DMS53 treated with DMSO at 0.1 percent for 48 hours (cell line): ENCODE data around the gene PLIN1.

ENCODE experiments used
- DNase-seq: peaks from one replicate; lab custom pipeline; 2025; ENCODE audit not compliant: unreplicated experiment; lab: John Stamatoyannopoulos, UW

PLIN1 gene

DNA sequence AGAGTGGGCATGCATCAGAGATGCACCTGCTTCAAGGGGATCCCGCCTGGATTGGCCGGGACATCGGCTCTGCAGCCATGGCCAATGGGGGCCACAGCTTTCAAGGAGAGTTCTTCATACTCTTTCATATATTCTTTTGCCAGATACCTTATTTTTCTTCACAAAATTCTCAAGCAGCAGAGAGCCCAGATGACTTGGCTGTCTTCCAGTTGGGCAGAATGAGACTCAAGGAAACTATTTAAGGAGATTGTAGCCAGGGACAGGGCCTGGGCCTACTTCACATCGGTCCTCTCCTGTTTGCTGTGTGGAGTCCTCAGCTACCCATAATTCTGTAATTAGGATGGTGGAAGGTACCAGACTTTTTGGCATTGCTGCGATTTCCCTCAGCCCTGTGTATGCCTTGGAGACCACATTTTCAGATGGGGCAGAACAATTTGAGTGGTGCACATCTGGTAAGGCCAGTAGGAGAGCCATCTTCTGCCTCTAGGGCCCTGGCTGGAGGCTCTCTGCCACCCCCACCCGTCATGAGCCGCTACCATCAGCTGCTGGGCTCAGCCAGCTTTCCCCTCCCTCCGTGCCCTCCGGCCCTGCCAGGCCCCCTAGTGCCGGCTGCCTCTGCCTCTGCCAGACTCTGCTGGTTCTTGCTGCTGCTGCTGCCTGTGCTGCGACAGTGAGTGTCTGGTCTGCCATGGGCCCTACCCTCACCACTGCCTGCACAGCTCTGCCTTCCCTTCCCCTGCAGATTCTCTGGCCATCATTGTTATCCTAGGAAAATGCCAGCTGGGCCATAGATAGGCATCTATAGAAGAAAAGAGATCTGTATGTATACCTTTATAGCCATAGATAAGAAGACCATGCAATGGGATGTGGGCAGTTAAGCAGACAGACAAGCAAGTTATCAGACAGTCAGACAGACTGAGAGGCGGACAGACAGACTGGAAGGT, 6.7 kb downstream of the PLIN1 start:
- no peak for DNase-seq

DNA sequence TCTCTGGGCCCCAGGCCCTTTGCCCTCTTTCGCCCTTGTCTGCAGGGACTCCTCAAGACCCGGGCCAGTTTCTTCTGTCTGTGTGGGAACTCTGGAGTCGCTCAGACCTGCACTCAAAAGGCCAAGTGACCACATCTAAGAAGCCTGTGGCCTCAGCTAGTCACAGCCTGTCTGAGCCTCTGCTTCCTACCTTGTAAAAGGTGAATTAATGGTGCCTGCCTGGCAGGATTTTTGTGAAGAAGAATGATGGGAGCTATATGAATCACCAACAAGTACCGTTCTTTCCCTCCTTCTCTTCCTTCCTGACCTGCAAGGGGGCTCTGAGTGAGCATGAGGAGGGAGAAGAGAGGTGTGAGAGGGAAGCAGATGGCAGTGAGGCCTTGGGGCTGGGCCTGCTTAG, 7.5 kb downstream of the PLIN1 start:
- no peak for DNase-seq

DNA sequence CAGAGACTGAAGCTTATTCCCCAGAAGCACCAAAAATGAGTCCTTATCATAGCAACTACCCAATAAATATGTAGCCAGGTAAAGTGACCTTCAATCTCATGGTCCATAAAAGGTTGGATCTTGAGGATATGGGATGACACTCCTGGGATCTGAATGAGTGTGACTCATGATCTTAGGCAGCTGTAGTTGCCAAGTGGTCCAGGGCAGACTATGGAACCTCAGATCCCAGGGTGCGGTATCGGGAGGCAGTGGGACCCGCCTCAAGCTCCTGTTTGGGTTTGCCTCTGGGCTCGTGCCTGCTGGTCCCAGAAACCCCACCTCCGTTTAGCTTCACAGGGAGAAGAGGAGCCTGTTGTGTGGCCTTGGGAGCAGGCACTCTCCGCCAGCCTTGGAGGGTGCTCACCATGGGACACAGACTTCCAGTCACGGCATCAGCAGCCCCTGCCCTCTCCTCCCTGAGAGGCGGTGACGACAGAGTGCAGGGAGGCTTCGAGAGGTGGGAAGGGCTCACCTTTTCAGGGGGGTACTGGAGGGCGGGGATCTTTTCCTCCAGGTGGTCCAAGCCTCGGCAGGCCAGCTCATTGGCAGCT, 8.1 kb downstream of the PLIN1 start:
- DNase-seq = no peak

DNA sequence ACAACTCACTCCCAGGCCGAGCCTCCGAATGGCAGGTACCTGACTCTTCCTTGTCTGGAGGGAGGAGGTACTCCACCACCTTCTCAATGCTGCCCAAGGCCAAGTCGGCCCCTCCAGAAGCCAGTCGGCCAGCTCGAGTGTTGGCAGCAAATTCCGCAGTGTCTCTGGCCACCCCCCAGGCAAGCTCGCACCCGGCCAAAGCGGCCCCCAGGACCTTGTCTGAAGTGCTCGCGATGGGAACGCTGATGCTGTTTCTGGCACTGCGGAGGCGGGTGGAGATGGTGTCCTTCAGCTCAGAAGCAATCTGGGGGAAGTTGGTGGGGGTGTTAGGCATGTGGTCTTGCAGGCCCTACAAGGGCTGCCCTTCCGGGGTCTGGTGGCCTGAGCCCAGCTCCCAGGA, 9.2 kb downstream of the PLIN1 start:
- DNase-seq = no peak

DNA sequence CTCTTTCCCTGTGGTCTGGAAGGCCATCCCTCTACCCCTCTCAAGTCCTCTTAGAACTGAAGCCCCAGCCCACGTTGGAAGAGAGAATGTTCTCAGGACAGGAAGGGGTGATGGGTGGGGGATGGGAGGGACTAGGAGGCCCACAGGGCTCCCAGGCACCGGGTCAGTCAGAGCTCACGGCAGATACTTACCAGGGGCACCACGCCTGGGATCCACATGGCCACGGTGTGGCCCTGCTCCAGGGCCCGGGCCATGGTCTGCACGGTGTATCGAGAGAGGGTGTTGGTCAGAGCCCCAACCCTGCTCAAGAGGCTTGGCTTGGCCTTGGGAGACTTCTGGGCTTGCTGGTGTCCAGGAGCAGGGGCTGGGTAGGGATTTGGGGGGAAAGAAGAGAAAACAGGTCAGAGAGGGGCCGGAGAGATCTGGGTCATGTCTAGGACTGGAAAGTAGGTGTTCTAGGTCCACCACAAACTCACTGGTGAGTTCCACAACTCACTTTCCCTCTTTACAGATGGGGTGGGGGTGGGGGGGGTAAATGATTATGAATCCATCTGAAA, 9.8 kb downstream of the PLIN1 start:
- DNase-seq = no peak

DNA sequence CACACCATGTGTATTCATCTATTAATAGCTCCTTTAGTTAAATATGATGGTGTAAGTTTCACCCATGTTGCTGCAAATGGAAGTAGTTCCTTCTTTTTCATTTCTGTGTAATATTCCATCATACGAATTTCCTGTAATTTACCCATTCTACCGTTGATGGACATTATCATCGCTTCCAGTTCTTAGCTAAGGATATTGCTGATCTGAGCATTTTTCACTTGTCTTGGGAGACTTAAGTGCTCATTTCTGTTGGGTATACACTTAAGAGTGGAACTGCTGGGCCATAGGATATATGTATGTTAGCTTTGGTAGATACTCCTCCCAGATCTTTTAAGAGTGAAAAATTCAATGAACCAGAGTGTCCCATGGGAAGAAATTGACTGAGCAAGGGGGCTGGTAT, 11.0 kb downstream of the PLIN1 start:
- no peak for DNase-seq

DNA sequence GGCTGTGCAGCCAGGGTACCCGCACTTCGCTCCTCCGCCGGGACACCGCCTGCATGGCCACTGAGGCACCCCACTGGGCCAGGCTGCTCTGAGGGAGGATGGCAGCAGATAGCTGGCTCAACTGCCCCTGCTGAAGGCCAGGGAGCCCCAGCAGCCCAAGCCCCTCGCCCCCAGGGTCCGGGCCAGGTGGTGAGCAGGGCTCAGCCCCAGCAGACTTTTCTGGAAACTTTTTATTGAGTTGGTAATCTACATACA, 11.5 kb downstream of the PLIN1 start:
- no peak for DNase-seq

DNA sequence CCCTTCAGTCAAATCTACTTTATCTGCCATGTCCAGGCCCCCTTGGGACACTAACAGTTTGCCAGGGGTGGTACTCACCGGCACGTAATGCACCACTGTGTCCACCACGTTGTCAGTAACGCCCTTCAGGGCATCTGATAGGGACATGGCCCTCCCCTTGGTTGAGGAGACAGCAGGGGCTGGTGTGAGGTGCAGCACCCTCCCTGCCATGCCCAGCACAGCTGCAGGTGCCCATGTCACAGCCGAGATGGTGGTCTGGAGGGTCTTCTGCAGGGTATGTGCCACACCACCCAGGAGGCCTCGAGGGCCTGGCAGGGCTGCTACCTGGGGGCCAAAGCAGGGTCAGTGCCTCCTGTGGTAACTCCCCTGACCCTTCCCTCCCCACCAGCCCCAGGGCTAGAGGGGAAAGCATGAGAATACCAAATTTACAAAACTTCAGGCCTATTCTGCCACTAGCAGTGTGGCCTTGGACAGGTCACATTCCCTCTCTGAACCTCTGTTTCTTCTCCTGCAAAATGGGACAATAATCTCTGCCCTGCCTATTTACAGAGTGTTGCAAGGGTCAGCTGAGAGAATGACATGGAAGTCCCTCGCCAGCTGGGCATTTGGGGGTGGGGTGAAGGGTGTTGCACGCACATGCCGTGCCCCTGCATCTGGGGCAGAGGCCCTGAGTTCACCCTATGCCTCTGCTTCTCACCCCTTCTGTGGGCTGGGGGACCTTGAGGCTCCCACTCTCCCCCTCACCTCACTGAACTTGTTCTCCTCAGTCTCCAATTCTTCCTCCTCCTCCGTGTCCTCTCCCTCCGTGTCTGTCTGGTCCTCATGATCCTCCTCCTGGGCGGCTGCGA, 12.1 kb downstream of the PLIN1 start:
- no peak for DNase-seq

DNA sequence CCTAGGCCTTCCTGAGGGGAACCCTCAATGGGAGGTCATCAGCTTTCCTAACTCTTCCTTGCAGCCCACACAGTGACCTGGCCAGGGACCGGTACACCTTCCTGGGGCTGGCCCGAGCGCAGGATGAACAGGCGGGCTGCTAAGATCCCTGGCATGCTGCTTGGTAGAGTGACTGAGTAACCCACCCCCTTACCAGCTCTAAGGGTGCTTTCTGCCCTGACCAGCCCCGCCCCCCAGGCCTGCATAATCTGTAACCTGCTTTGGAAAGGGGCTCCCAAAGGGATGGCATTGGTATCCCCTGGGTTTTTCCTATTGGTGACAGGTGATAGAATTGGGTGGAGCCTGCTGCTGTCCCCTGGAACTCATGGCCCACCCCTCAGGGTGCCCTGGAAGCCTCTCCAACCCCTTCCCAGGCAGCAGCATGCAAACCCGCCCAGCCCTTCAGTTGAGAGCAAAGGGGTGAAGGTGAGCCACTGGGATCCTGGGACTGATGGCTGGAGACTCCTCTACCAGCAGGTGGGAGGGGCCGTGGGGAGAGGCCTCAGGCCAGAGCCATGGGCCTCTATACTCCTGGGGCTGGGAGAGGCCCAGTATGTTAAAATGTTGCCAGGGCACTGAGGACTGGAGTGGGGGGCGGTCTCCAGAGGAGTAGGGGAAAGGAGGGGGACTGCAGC, 12.8 kb downstream of the PLIN1 start:
- DNase-seq = no peak

DNA sequence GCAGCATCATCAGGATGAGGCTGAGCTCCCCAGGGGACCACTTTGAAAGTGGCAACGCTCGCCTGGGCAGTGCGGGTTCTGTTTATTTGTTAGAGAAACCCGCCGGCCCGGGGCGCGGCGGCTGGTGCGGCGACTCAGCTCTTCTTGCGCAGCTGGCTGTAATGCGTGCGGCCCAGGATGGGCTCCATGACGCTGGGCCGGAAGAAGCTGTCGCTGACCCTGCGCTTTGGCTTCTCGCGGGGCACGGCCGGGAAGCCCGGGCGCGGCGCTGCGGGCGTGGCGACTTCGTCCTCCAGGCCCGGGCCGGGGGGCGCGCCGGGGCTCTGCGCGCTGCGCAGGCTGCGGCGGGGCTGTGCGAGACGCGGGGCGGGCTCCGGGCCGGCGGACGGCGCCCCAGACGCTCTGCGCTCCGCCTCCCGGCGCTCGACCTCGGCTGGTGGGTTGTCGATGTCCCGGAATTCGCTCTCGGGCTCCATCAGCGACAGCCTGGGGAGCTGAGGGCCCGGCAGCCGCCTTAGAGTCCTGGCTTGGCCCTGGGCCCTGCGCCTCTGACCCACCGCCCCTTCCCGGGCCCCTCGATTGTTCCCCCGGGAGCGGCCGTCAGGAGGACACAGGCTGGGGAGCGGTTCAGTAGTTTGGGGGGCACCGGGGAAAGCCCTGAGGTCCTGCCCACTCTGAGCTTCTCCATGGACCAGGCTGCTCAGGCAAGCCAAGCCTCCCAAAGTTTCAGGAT, 13.6 kb downstream of the PLIN1 start:
- DNase-seq = peak; percentile 4

DNA sequence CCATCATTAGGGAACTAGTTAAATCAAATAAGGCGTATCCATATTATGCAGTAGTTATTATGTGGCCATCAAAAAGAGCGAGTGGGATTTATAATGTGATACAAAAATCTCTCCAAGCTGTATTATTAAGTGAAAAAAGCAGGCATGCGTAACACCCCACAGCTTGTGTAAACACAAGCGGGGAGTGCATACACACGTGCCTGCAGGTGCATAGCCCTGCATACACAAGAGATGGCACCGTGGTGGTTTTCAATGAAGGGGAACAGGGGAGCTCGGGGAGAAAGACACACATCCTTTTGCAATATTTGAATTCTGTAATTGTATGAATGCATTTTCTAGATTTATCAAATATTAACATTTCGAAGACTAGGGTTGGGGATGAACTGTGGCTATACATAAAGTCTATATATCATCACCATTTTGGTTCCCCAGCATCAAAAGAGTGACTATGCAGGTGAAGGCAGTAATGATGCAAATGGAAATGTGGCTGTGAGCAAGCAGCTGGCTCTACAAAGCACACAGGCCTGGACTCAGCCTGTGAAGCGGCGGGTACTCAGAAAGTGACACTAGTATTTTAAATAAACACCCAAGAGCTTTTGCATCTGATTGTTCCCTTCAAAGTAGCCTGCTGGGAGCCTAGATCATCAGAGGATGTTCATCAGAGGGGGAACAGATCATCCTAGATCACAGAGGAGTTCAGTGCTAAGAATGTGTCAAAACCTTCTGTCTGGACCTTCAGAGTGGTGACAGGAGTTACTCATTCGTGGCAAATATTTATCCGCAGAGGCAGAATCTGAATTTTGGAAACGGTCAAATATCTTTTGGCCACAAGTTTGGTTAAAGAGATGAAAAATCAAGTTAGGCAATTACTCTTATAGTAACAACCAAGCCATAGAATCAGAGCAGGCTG, 14.5 kb downstream of the PLIN1 start:
- DNase-seq = peak; percentile 32

DNA sequence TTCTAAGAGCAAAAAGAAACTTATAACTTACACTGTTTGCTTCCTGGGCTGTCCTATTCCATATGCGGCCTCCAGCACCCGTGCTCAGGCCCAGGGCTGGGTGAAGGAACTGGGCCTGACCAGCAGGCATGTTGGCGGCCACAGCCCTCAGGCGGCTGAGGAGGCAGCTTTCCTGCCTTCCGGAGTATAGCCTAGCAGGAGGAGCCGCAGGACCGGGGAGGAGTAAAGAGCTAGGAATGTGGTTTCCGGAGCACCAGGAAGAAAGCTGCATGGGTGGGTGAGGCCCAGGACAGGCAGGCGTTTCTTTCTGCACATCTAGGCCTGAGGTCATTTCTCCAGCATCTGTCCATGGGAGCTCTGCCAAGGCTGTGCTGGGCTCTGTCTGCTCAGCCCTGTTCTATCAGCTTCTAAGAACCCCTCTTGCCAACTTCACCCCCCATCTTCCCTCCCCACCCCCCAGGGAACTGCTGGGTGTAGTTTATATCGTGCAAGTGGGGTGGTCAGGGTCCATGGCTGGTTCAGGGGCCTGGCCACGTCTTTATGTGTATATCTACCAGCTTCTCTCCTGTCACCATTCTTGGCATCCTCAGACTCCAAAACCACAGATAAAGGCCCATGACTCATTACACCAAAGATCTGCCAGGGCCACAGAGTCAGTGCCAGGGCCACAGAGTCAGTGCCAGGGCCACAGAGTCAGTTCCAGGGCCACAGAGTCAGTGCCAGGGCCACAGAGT, 16.1 kb downstream of the PLIN1 start:
- DNase-seq = no peak

DNA sequence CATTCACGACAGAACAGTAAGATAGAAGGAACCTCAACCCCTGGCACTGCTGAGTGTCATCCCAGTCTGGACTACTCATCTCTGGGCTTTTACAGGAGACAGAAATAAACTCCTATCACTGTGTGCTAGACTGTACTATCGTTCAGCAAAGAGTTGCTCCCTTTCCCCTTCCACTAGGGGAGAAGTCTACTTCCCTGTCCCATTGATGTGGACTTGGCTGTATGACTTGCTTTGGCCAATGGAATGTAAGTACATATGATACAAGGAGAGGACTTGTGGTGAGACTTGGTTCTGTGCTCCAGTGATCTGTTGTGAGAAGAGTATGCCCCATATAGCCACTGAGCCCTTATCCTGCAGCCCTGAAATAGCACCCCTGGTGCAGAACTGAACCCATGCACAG, 18.6 kb downstream of the PLIN1 start:
- no peak for DNase-seq

DNA sequence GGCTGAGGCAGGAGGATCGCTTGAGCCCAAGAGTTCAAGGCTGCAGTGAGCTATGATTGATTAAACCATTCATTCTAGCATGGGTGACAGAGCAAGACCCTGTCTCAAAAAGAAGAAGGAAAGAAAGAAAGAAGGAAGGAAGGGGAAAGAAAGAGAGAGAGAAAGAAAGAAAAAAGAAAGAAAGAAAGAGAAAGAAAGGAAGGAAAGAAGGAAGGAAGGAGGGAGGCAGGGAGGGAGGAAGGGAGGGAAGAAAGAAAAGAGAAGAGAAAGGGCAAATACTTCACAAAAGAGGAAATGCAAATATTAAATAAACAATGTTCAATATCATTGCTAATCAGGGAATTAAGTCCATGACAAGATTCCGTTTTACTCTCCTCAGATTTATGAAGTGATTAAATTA, 19.9 kb downstream of the PLIN1 start:
- no peak for DNase-seq

DNA sequence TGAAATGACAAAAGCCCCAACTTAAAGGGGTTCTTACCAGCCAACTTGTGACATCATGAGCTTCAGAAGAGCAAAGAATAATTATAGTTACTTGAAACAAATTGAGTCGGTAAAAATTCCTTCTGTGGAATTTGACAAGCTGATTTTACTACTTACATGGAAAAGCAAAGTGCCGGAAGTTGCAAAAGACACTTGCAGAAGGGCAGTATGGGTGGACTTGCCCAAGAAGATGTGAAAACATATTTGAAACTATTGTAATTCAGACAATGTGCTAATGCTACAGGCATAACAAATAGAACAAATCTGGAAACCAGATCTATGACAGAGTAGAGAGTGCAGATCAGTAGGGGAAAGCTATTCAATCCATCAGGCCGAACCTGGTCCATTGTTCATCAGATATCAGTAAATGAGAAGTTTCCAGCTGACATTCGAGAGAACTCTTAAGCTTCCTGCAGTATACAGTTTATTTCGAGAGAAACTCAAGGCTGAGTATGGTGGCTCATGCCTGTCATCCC, 21.4 kb downstream of the PLIN1 start:
- no peak for DNase-seq

DNA sequence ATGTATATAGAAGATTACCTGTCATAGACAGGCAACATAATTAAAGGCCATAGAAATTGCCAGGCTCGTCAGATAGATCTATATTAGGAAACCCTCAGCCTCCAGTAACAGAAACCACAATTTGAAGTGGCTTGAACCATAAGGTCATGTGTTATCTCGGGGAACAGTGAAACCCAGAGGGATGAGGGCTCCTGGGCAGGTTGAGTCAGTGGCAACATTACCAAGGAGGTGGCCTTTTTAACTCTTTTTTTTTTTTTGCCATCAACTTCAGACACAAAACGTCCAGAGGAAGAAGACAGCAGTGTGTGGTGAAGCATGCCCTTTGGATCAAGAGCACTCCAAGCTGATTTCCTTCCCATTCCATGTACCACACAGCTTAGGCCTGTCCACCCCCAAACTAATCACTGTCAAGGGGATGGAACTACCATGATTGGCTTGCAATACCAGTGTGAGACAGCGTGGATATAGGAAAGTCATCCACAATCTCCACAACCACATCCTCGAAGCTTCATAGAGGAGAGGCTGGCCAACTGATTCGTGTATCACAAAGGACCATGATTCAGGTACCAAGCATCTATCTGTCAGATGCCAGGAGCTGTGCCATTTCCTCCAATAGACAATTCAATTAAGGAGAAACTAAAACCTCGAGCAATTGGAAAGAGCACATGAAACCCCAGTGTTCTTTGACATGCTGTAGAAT, 22.9 kb downstream of the PLIN1 start:
- DNase-seq = no peak

DNA sequence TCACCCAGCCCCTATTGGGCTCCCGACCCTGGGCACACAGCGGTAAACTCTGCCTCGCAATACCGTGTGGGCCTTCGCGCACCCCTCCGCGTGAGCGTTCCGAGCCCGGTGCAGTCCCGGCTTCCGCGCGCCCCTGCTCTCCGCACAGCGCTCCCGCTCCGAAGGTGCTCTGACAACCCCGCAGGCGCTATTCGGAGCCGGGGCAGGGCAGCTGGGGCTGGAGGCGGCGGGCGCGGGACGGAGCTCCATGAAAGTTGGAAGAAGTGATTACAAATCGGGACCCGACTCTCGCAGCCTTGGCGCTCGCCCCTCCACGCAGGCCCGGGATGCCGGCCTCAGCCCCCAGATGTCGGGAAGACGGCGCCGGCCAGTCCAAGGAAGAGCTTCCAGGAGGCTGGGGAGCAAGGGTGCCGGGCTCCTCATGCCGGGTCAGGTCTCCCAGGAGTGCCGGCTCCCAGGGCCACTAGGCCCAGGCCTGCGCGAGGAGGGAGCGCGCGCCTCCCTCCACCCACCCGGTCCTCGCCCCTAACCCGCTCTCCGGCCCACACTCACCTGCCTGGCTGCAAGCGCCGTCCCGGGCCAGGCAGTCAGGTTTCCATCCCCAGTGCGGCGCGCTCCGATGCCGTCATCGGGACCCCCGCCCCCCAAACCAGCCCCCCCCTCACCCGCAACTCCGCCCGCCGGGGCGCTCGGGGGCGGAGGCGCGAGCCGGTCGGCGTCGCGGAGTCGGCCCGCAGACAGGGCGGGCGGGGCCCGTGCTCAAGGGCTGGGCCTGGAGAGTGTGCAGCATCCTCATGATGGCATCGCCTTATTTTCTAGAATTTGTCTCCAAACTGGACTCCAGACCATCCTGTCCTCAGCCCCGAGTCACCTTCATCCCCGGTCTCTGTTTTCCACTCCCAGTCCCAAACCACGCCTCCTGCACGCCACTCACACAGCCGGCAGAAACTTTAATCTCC, 24.0 kb downstream of the PLIN1 start, which contains the start of gene KIF7:
KIF7 (minus strand) TSS at position 621 of the 959 bp plus-strand sequence. CDS start 2,537 bp downstream, outside the sequence.
- no peak for DNase-seq
